GM19035 (cell line): ENCODE data around the gene MED16.
"Not testable (repeated sequence)": the region's sequence is repeated elsewhere in the genome, so short reads cannot be mapped to it uniquely, and the experiment has no call there.

Source experiments
- ATAC-seq: cut with Tn5 transposase; IDR thresholded peaks from one replicate; pipeline ENCODE4 v1.9.1; 2021; ENCODE audit not compliant: unreplicated experiment

Gene MED16

GRCh38 chr19:911197-912033 is 18.4 kb upstream of the MED16 start:
- ATAC-seq, result no peak

GRCh38 chr19:907183-907853 is 14.3 kb upstream of the MED16 start:
- ATAC-seq, result no peak

GRCh38 chr19:906480-906879 is 13.5 kb upstream of the MED16 start:
- no peak for ATAC-seq

- no peak for ATAC-seq
These were observed 11.6 kb upstream of the MED16 start for GRCh38 chr19:904545-904944.

GRCh38 chr19:903266-903797 is 10.3 kb upstream of the MED16 start:
- ATAC-seq, result no peak

GRCh38 chr19:902446-903226 is 9.6 kb upstream of the MED16 start:
- ATAC-seq, result no peak

GRCh38 chr19:902093-902370 is 9.0 kb upstream of the MED16 start:
- ATAC-seq, result no peak

GRCh38 chr19:901216-902092 is 8.5 kb upstream of the MED16 start:
- no peak for ATAC-seq

GRCh38 chr19:900302-901111 is 7.5 kb upstream of the MED16 start:
- ATAC-seq, result no peak

- ATAC-seq, result no peak
These were observed 7.0 kb upstream of the MED16 start for GRCh38 chr19:900043-900301.

GRCh38 chr19:899336-900042 is 6.5 kb upstream of the MED16 start:
- no peak for ATAC-seq

GRCh38 chr19:898663-899062 is 5.7 kb upstream of the MED16 start:
- ATAC-seq, result no peak

GRCh38 chr19:897442-898039 is 4.6 kb upstream of the MED16 start:
- ATAC-seq, result no peak

GRCh38 chr19:896999-897398 is 4.0 kb upstream of the MED16 start:
- ATAC-seq, result no peak

GRCh38 chr19:896434-896833 is 3.4 kb upstream of the MED16 start:
- ATAC-seq, result no peak

- ATAC-seq, result no peak
These were observed 619 bp downstream of the MED16 start for GRCh38 chr19:892243-892893.

- not testable (repeated sequence) for ATAC-seq
These were observed 1.4 kb downstream of the MED16 start for GRCh38 chr19:891421-892200.

- ATAC-seq, result no peak
These were observed 2.2 kb downstream of the MED16 start for GRCh38 chr19:890831-891230.
